ENCODE data around the gene EXO1. TPM values are rescaled to one million over a fixed set of nuclear protein-coding genes. Genes with fewer than 3 reads are reported as not detected.
"Not testable (repeated sequence)": the region's sequence is repeated elsewhere in the genome, so short reads cannot be mapped to it uniquely, and the experiment has no call there.

The EXO1 gene
- total and polyA plus RNA-seq, 2 donors (not counting 3 experiments of a cell fraction or from before 2014, with no cell fraction given) = 4.1 to 23.5 TPM

DNA sequence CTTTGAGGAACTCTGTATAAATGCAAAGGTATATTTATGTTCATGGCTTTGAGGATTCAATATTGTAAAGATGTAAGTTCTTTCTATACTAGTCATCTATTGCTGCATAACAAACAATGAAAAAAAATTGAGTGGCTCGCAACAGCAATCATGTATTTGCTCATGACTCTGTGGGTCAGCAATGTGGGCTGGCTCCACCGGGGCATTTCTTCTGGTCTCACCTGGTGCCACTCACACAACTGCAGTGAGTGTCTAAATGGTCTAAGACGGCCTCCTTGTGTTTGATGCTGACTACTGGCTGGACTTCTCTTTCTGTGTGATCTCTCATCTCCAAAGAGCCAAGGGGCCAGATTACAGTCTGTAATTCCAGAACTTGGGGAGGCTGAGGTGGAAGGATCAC, 45.1 kb upstream of the EXO1 start:
- no peak for FAIRE-seq
- H2AFZ ChIP-seq (ENCODE audit: low read depth, low read length) = no peak overlapping the region
- no peaks in the 10 kb centered on the region for H3K4me1 ChIP-seq (ENCODE audit: control insufficient read depth, extremely low read depth, insufficient read depth, low read length)

DNA sequence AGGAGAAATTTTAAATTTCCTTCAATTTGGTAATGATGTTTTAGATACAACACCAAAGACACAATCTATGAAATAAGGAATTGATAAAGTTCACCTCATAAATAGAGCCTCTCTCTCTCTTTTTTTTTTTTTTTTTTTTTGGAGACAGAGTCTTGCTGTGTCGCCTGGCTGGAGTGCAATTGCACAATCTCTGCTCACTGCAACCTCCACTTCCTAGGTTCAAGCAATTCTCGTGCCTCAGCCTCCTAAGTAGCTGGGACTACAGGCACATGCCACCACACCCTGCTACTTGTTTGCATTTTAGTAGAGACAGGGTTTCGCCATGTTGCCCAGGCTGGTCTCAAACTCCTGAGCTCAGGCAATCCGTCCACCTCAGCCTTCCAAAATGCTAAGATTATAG, 43.3 kb upstream of the EXO1 start:
- H3K36me3 ChIP-seq (ENCODE audit: control insufficient read depth in 2 of 2, extremely low read depth in 1 of 2, insufficient read depth in 2 of 2, low read length in 2 of 2); H3K27ac ChIP-seq (ENCODE audit: insufficient read depth, low read depth, low read length); H3K4me2 ChIP-seq (ENCODE audit: insufficient read depth, low read length); DNase-seq (ENCODE audit: low read depth, low spot score); H3K4me1 ChIP-seq (ENCODE audit: control insufficient read depth, extremely low read depth, insufficient read depth, low read length); POLR2A ChIA-PET; H4K20me1 ChIP-seq (replicated peaks; ENCODE audit: control insufficient read depth, extremely low read depth, insufficient read depth, low read length); CTCF ChIA-PET; H2AFZ ChIP-seq (ENCODE audit: low read depth, low read length); H3K27me3 ChIP-seq (ENCODE audit: control insufficient read depth in 2 of 2, insufficient read depth in 2 of 2, low read length in 2 of 2); H3K9ac ChIP-seq (replicated peaks; ENCODE audit: extremely low read depth, insufficient read depth, low read length); H3K4me3 ChIP-seq (replicated peaks in 1 of 3; ENCODE audit: insufficient read depth in 1 of 3, low read depth in 1 of 3, low read length in 3 of 3); FAIRE-seq; H3K79me2 ChIP-seq (ENCODE audit: control insufficient read depth, insufficient read depth, low read length); H3K9me1 ChIP-seq (replicated peaks; ENCODE audit: control insufficient read depth, extremely low read depth, insufficient read depth, low read length); intact Hi-C loops (cut with micrococcal nuclease); H3K9me3 ChIP-seq (replicated peaks; ENCODE audit: control insufficient read depth, insufficient read depth, low read length); dilution Hi-C loops (cut with MboI; ENCODE audit: extremely low pct_ligation_motif_present, low sequenced_read_pairs); BruUV-seq (replicated peaks): not testable (repeated sequence)

More for the DNA sequence above, 45.1 kb upstream of the EXO1 start:
- H3K79me2 ChIP-seq (ENCODE audit: control insufficient read depth, insufficient read depth, low read length) = no peaks in the 10 kb centered on the region
- H3K27ac ChIP-seq (ENCODE audit: insufficient read depth, low read depth, low read length) = no peak overlapping the region
- intact Hi-C loops (cut with micrococcal nuclease) (no loop called here), dilution Hi-C loops (cut with MboI; ENCODE audit: extremely low pct_ligation_motif_present, low sequenced_read_pairs) (no loop called here)
- H3K9ac ChIP-seq (replicated peaks; ENCODE audit: extremely low read depth, insufficient read depth, low read length) = no peak overlapping the region
- POLR2A ChIA-PET = no interaction called here
- no TSS peak for BruUV-seq (replicated peaks)
- H3K9me1 ChIP-seq (replicated peaks; ENCODE audit: control insufficient read depth, extremely low read depth, insufficient read depth, low read length) = no peaks in the 10 kb centered on the region
- H3K9me3 ChIP-seq (replicated peaks; ENCODE audit: control insufficient read depth, insufficient read depth, low read length) = no peaks in the 10 kb centered on the region
- TF ChIP-seq POLR2AphosphoS5 (IDR thresholded peaks at IDR 0.05; ENCODE audit: insufficient read depth, low read depth, low read length) = no peak
- TF ChIP-seq GATA2 (IDR thresholded peaks at IDR 0.05; ENCODE audit: insufficient read depth, insufficient read length, low read depth, low read length) = no peak
- TF ChIP-seq FOS (IDR thresholded peaks at IDR 0.05; ENCODE audit: borderline replicate concordance, insufficient read depth, low read length) = no peak
- no peak for TF ChIP-seq MYC (IDR thresholded peaks at IDR 0.05; ENCODE audit: low read depth, low read length)
- no peak for TF ChIP-seq POLR2A (IDR thresholded peaks at IDR 0.05; ENCODE audit: low read depth, low read length)
- TF ChIP-seq, protein P1, sequence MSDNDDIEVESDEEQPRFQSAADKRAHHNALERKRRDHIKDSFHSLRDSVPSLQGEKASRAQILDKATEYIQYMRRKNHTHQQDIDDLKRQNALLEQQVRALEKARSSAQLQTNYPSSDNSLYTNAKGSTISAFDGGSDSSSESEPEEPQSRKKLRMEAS (IDR thresholded peaks at IDR 0.05; ENCODE audit: insufficient read depth, insufficient read length) = no peak
- no peak for TF ChIP-seq EZH2 (IDR thresholded peaks at IDR 0.05; ENCODE audit: borderline replicate concordance, low read depth, low read length, severe bottlenecking)
- no peak for TF ChIP-seq JUN (IDR thresholded peaks at IDR 0.05; ENCODE audit: borderline replicate concordance, insufficient read depth, insufficient read length, low read depth)
- TF ChIP-seq, protein P2, sequence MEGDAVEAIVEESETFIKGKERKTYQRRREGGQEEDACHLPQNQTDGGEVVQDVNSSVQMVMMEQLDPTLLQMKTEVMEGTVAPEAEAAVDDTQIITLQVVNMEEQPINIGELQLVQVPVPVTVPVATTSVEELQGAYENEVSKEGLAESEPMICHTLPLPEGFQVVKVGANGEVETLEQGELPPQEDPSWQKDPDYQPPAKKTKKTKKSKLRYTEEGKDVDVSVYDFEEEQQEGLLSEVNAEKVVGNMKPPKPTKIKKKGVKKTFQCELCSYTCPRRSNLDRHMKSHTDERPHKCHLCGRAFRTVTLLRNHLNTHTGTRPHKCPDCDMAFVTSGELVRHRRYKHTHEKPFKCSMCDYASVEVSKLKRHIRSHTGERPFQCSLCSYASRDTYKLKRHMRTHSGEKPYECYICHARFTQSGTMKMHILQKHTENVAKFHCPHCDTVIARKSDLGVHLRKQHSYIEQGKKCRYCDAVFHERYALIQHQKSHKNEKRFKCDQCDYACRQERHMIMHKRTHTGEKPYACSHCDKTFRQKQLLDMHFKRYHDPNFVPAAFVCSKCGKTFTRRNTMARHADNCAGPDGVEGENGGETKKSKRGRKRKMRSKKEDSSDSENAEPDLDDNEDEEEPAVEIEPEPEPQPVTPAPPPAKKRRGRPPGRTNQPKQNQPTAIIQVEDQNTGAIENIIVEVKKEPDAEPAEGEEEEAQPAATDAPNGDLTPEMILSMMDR (IDR thresholded peaks at IDR 0.05; ENCODE audit: extremely low read depth in 1 of 2, insufficient read depth in 1 of 2, low read depth in 1 of 2, low read length in 2 of 2) = no peak
- H3K4me3 ChIP-seq (replicated peaks in 1 of 3; ENCODE audit: insufficient read depth in 1 of 3, low read depth in 1 of 3, low read length in 3 of 3) = no peak overlapping the region
- no peak for DNase-seq (ENCODE audit: low read depth, low spot score)
- CTCF ChIA-PET = no interaction called here
- no peaks in the 10 kb centered on the region for H3K36me3 ChIP-seq (ENCODE audit: control insufficient read depth in 2 of 2, extremely low read depth in 1 of 2, insufficient read depth in 2 of 2, low read length in 2 of 2)
- H3K4me2 ChIP-seq (ENCODE audit: insufficient read depth, low read length) = no peak overlapping the region
- H4K20me1 ChIP-seq (replicated peaks; ENCODE audit: control insufficient read depth, extremely low read depth, insufficient read depth, low read length) = no peaks in the 10 kb centered on the region
- no peaks in the 10 kb centered on the region for H3K27me3 ChIP-seq (ENCODE audit: control insufficient read depth in 2 of 2, insufficient read depth in 2 of 2, low read length in 2 of 2)
